ENCODE results near the gene CELA2A.

The CELA2A gene

GRCh38 chr1:15460708-15461095 is 4.2 kb downstream of the CELA2A start:
- TF ChIP-seq CREB1 (IDR thresholded peaks at IDR 0.05; ENCODE audit: low read depth) (no peak), USF1 (IDR thresholded peaks at IDR 0.05) (no peak), EGR1 (IDR thresholded peaks at IDR 0.05) (no peak), TEAD4 (IDR thresholded peaks at IDR 0.05) (no peak), CEBPB (IDR thresholded peaks at IDR 0.05) (no peak), REST (IDR thresholded peaks at IDR 0.05; ENCODE audit: low read depth) (no peak)

GRCh38 chr1:15465674-15466073 is 9.1 kb downstream of the CELA2A start:
- TF ChIP-seq CEBPB (IDR thresholded peaks at IDR 0.05), result no peak
- peak; percentile 22; the same call in 1 of the 2 replicates for TF ChIP-seq USF1 (IDR thresholded peaks at IDR 0.05)

- TF ChIP-seq ZBTB7A (IDR thresholded peaks at IDR 0.05; ENCODE audit: low read depth) (no peak), EGR1 (IDR thresholded peaks at IDR 0.05) (no peak), TCF12 (IDR thresholded peaks at IDR 0.05; ENCODE audit: low read depth) (no peak), USF1 (IDR thresholded peaks at IDR 0.05) (no peak), MAX (IDR thresholded peaks at IDR 0.05) (no peak), RAD21 (IDR thresholded peaks at IDR 0.05; ENCODE audit: low read depth) (no peak), TAF1 (IDR thresholded peaks at IDR 0.05; ENCODE audit: low read depth) (no peak), REST (IDR thresholded peaks at IDR 0.05; ENCODE audit: low read depth) (no peak), TEAD4 (IDR thresholded peaks at IDR 0.05) (no peak), CEBPB (IDR thresholded peaks at IDR 0.05) (no peak), FOXM1 (IDR thresholded peaks at IDR 0.05; ENCODE audit: borderline replicate concordance, low read depth) (no peak), CREB1 (IDR thresholded peaks at IDR 0.05; ENCODE audit: low read depth) (no peak), EP300 (IDR thresholded peaks at IDR 0.05; ENCODE audit: borderline replicate concordance) (no peak), NFIC (IDR thresholded peaks at IDR 0.05) (no peak), YY1 (IDR thresholded peaks at IDR 0.05; ENCODE audit: low read depth) (no peak)
These were observed 11.6 kb downstream of the CELA2A start for GRCh38 chr1:15468145-15468544.

- TF ChIP-seq REST (IDR thresholded peaks at IDR 0.05; ENCODE audit: low read depth), result no peak
- no peak for TF ChIP-seq NFIC (IDR thresholded peaks at IDR 0.05)
- TF ChIP-seq TAF1 (IDR thresholded peaks at IDR 0.05; ENCODE audit: low read depth), result no peak
- no peak for TF ChIP-seq FOXM1 (IDR thresholded peaks at IDR 0.05; ENCODE audit: borderline replicate concordance, low read depth)
- no peak for TF ChIP-seq CEBPB (IDR thresholded peaks at IDR 0.05)
- TF ChIP-seq MAX (IDR thresholded peaks at IDR 0.05), result no peak
- TF ChIP-seq CREB1 (IDR thresholded peaks at IDR 0.05; ENCODE audit: low read depth), result no peak
- no peak for TF ChIP-seq RAD21 (IDR thresholded peaks at IDR 0.05; ENCODE audit: low read depth)
- no peak for TF ChIP-seq EGR1 (IDR thresholded peaks at IDR 0.05)
- no peak for TF ChIP-seq TEAD4 (IDR thresholded peaks at IDR 0.05)
- TF ChIP-seq USF1 (IDR thresholded peaks at IDR 0.05), result no peak
- TF ChIP-seq EP300 (IDR thresholded peaks at IDR 0.05; ENCODE audit: borderline replicate concordance), result no peak
- TF ChIP-seq ZBTB7A (IDR thresholded peaks at IDR 0.05; ENCODE audit: low read depth), result no peak
- TF ChIP-seq TCF12 (IDR thresholded peaks at IDR 0.05; ENCODE audit: low read depth), result no peak
- TF ChIP-seq YY1 (IDR thresholded peaks at IDR 0.05; ENCODE audit: low read depth), result no peak
These were observed 12.8 kb downstream of the CELA2A start for GRCh38 chr1:15469361-15469760.

Data from Ishikawa (cell line).